Gastrocnemius medialis (tissue), 4 donors: ENCODE data around the gene MARK3. TPM values are rescaled to one million over a fixed set of nuclear protein-coding genes. Genes with fewer than 3 reads are reported as not detected.
A peak's percentile ranks its signal among the peaks of the same experiment; 100 is the strongest.

Experiments
- ATAC-seq, 2 donors: fragments of 150-250 bp; one replicate each; pipeline ENCODE4 v1.9.1; 2016
- DNase-seq, 2 donors: peaks; one replicate each; pipeline ENCODE4 v3.0.0-alpha.2; 2019
- H3K27ac ChIP-seq, 4 donors: fragments of 200-600 bp; sonication (generic); 1 replicate in 1 of 4; 2 replicates in 3 of 4; pipeline ENCODE4 v1.5.1; 2016 to 2018; ENCODE audit warnings: mild to moderate bottlenecking in 2 of 4, moderate library complexity in 1 of 4
- H3K27me3 ChIP-seq, 3 donors: fragments of 200-600 bp; sonication (generic) in 2 of 3; 1 replicate in 1 of 3; 2 replicates in 2 of 3; pipeline versions ENCODE4 v1.5.1 to v1.6.0; 2016 to 2019; ENCODE audit warnings: mild to moderate bottlenecking in 1 of 3, moderate library complexity in 1 of 3
- H3K36me3 ChIP-seq, 2 donors: fragments of 200-600 bp; sonication (generic) in 1 of 2; one replicate each; pipeline ENCODE4 v1.5.1; 2017 to 2018
- H3K4me1 ChIP-seq, 2 donors: fragments of 200-600 bp; sonication (generic) in 1 of 2; one replicate each; pipeline ENCODE4 v1.5.1; 2016 to 2017; ENCODE audit warnings: mild to moderate bottlenecking in 2 of 2
- H3K4me3 ChIP-seq, 4 donors: fragments of 200-600 bp; sonication (generic) in 3 of 4; 1 replicate in 1 of 4; 2 replicates in 3 of 4; pipeline ENCODE4 v1.5.1; 2016 to 2019; ENCODE audit warnings: mild to moderate bottlenecking in 2 of 4
- H3K9me3 ChIP-seq, 3 donors: fragments of 200-600 bp; sonication (generic) in 2 of 3; 1 replicate in 1 of 3; 2 replicates in 2 of 3; pipeline ENCODE4 v1.5.1; 2016 to 2019
- CTCF ChIP-seq, 5 experiments: fragments of 450-650 bp in 3 of 5; fragments of 200-600 bp in 2 of 5; sonication (generic) in 2 of 5; IDR thresholded peaks in 4 of 5; conservative IDR thresholded peaks in 1 of 5; 1 replicate in 4 of 5; 2 replicates in 1 of 5; pipeline ENCODE4 v1.5.1; 2016 to 2019; ENCODE audit warnings: antibody characterized with exemption in 5 of 5, mild to moderate bottlenecking in 3 of 5, moderate library complexity in 3 of 5
- POLR2A ChIP-seq, 2 donors: fragments of 450-650 bp; IDR thresholded peaks; one replicate each; pipeline ENCODE4 v1.6.1; 2017; ENCODE audit warnings: antibody characterized with exemption in 2 of 2, mild to moderate bottlenecking in 2 of 2, moderate library complexity in 2 of 2
- in situ Hi-C, 4 donors: fragments of 200-750 bp; cut with MboI; loops; one replicate each; pipeline versions ENCODE4 v1.15.0 to v1.8.0; 2017; ENCODE audit warnings: low sequenced_read_pairs in 4 of 4
- intact Hi-C: fragments of 100-400 bp; cut with DNase I; formaldehyde crosslinking; loops from one replicate; pipeline ENCODE4 v1.15.1; 2023; ENCODE audit warnings: low total_unique reads
- total RNA-seq, 4 donors: library from RNA; depleted of rRNA; stranded (reverse); fragments of >200 nt; gene quantifications; one replicate each; pipeline versions ENCODE4 v1.1.0 to v1.2.3, GENCODE V29; 2016

The MARK3 gene
- total RNA-seq, 4 donors from 2014 or later, result 60.2 to 73.1 (median 71.6) TPM

- in situ Hi-C loops (no loop called here), intact Hi-C loops (loop anchor here (1.0 kb wide), 1 partner anchor 28 kb away; no protein-coding TSS in a partner anchor)
- H3K27ac ChIP-seq, result no peak overlapping the region
- DNase-seq, result no peak
- no peak overlapping the region for H3K4me3 ChIP-seq
- H3K9me3 ChIP-seq, result no peaks in the 10 kb centered on the region
- TF ChIP-seq CTCF (IDR thresholded peaks at IDR 0.05 in 4 of 5, conservative IDR thresholded peaks at IDR 0.05 in 1 of 5) (no peak), POLR2A (IDR thresholded peaks at IDR 0.05) (no peak)
- H3K4me1 ChIP-seq, result peaks cover 20 to 24% of the 10 kb centered on the region in 2 donors
- peaks cover 0 to 18% (median 7%) of the 10 kb centered on the region in 3 donors for H3K27me3 ChIP-seq
- no peak for ATAC-seq
- H3K36me3 ChIP-seq, result no peaks in the 10 kb centered on the region
Measured at GRCh38 chr14:103517721-103518421, 132.7 kb downstream of the MARK3 start.

GRCh38 chr14:103518422-103519042 lies 133.3 kb downstream of the MARK3 start:
- peaks cover 16 to 23% of the 10 kb centered on the region in 2 donors for H3K4me1 ChIP-seq
- ATAC-seq, result peak; percentile 30 to 55
- intact Hi-C loops, result loop anchor here (1.0 kb wide), 1 partner anchor 28 kb away; no protein-coding TSS in a partner anchor

GRCh38 chr14:103519043-103519836 lies 134.0 kb downstream of the MARK3 start:
- peaks cover 0 to 23% (median 7%) of the 10 kb centered on the region in 3 donors for H3K27me3 ChIP-seq
- ATAC-seq (no peak), DNase-seq (no peak)
- no peaks in the 10 kb centered on the region for H3K9me3 ChIP-seq
- TF ChIP-seq CTCF (IDR thresholded peaks at IDR 0.05 in 4 of 5, conservative IDR thresholded peaks at IDR 0.05 in 1 of 5) (no peak), POLR2A (IDR thresholded peaks at IDR 0.05) (no peak)
- H3K36me3 ChIP-seq, result no peaks in the 10 kb centered on the region
- no peak overlapping the region for H3K4me3 ChIP-seq
- in situ Hi-C loops (no loop called here), intact Hi-C loops (no loop called here)
- H3K4me1 ChIP-seq, result peaks cover 15 to 19% of the 10 kb centered on the region in 2 donors
- peak overlapping the region in 1 of 4 donors; percentile 20 for H3K27ac ChIP-seq

More at GRCh38 chr14:103518422-103519042, 133.3 kb downstream of the MARK3 start:
- Histone ChIP-seq H3K4me3 (no peak overlapping the region), H3K9me3 (no peaks in the 10 kb centered on the region), H3K27me3 (peaks cover 0 to 23% (median 7%) of the 10 kb centered on the region in 3 donors), H3K36me3 (no peaks in the 10 kb centered on the region), H3K27ac (peak overlapping the region in 1 of 4 donors; percentile 20)
- DNase-seq, result peak in 1 of 2 donors; percentile 61
- in situ Hi-C loops, result no loop called here
- TF ChIP-seq CTCF (IDR thresholded peaks at IDR 0.05 in 4 of 5, conservative IDR thresholded peaks at IDR 0.05 in 1 of 5) (peak; percentile 82 to 94 (median 90)), POLR2A (IDR thresholded peaks at IDR 0.05) (no peak)

- H3K27ac ChIP-seq, result peak overlapping the region in 1 of 4 donors; percentile 9
- ATAC-seq, result no peak
- no peak for TF ChIP-seq POLR2A (IDR thresholded peaks at IDR 0.05)
- no peak for TF ChIP-seq CTCF (IDR thresholded peaks at IDR 0.05 in 4 of 5, conservative IDR thresholded peaks at IDR 0.05 in 1 of 5)
- no peak overlapping the region for H3K4me3 ChIP-seq
- intact Hi-C loops, result no loop called here
- no peaks in the 10 kb centered on the region for H3K9me3 ChIP-seq
- peaks cover 0 to 23% (median 7%) of the 10 kb centered on the region in 3 donors for H3K27me3 ChIP-seq
- in situ Hi-C loops, result no loop called here
- no peaks in the 10 kb centered on the region for H3K36me3 ChIP-seq
- no peak for DNase-seq
- peaks cover 15 to 19% of the 10 kb centered on the region in 2 donors for H3K4me1 ChIP-seq
Measured at GRCh38 chr14:103519837-103520212, 134.6 kb downstream of the MARK3 start.
